ENCODE data around the gene OPRM1. TPM values are rescaled to one million over a fixed set of nuclear protein-coding genes. Genes with fewer than 3 reads are reported as not detected.

The OPRM1 gene
- total RNA-seq, 2 donors from 2014 or later = 3.1 TPM; not detected in 1

- DNase-seq (no peak), ATAC-seq (no peak)
- Histone ChIP-seq H3K27me3 (no peaks in the 10 kb centered on the region), H3K36me3 (replicated peaks in 1 of 2; ENCODE audit: insufficient read depth in 1 of 2, low read depth in 2 of 2) (no peaks in the 10 kb centered on the region), H3K4me3 (no peak overlapping the region), H3K27ac (no peak overlapping the region), H3K4me1 (no peaks in the 10 kb centered on the region), H3K9me3 (no peaks in the 10 kb centered on the region)
- 82 to 85% methylated on average over 2 of the region's 2 CpGs for WGBS, 2 donors
- intact Hi-C loops (cut with DNase I) = no loop called here
- TF ChIP-seq CTCF (IDR thresholded peaks at IDR 0.05) (no peak), POLR2A (IDR thresholded peaks at IDR 0.05) (no peak)
Measured at GRCh38 chr6:154106251-154106650, 67.2 kb downstream of the OPRM1 start.

- no peaks in the 10 kb centered on the region for H3K36me3 ChIP-seq (replicated peaks in 1 of 2; ENCODE audit: insufficient read depth in 1 of 2, low read depth in 2 of 2)
- intact Hi-C loops (cut with DNase I) = no loop called here
- H3K9me3 ChIP-seq = no peaks in the 10 kb centered on the region
- TF ChIP-seq POLR2A (IDR thresholded peaks at IDR 0.05) = no peak
- TF ChIP-seq CTCF (IDR thresholded peaks at IDR 0.05) = no peak
- DNase-seq = no peak
- 53 to 89% methylated on average over 1 of the region's 1 CpG for WGBS, 2 donors
- H3K4me1 ChIP-seq = no peaks in the 10 kb centered on the region
- H3K27me3 ChIP-seq = no peaks in the 10 kb centered on the region
- ATAC-seq = no peak
- H3K27ac ChIP-seq = no peak overlapping the region
- H3K4me3 ChIP-seq = no peak overlapping the region
Measured at GRCh38 chr6:154111025-154111424, 72.0 kb downstream of the OPRM1 start.

GRCh38 chr6:154112181-154112809 is 73.3 kb downstream of the OPRM1 start:
- intact Hi-C loops (cut with DNase I) = no loop called here
- ATAC-seq (no peak), DNase-seq (no peak)
- Histone ChIP-seq H3K4me1 (no peaks in the 10 kb centered on the region), H3K36me3 (replicated peaks in 1 of 2; ENCODE audit: insufficient read depth in 1 of 2, low read depth in 2 of 2) (no peaks in the 10 kb centered on the region), H3K27me3 (no peaks in the 10 kb centered on the region), H3K9me3 (no peaks in the 10 kb centered on the region), H3K27ac (no peak overlapping the region), H3K4me3 (no peak overlapping the region)
- 71 to 72% methylated on average over 2 of the region's 2 CpGs for WGBS, 2 donors
- TF ChIP-seq POLR2A (IDR thresholded peaks at IDR 0.05) (no peak), CTCF (IDR thresholded peaks at IDR 0.05) (no peak)

- H3K36me3 ChIP-seq (replicated peaks in 1 of 2; ENCODE audit: insufficient read depth in 1 of 2, low read depth in 2 of 2) = no peaks in the 10 kb centered on the region
- no peaks in the 10 kb centered on the region for H3K27me3 ChIP-seq
- 76 to 78% methylated on average over 3 of the region's 3 CpGs for WGBS, 2 donors
- ATAC-seq (no peak), DNase-seq (no peak)
- no peaks in the 10 kb centered on the region for H3K4me1 ChIP-seq
- intact Hi-C loops (cut with DNase I) = no loop called here
- no peak overlapping the region for H3K27ac ChIP-seq
- H3K9me3 ChIP-seq = no peaks in the 10 kb centered on the region
- TF ChIP-seq POLR2A (IDR thresholded peaks at IDR 0.05) (no peak), CTCF (IDR thresholded peaks at IDR 0.05) (no peak)
- H3K4me3 ChIP-seq = no peak overlapping the region
Measured at GRCh38 chr6:154113392-154113791, 74.4 kb downstream of the OPRM1 start.

GRCh38 chr6:154117485-154117884 is 78.4 kb downstream of the OPRM1 start:
- intact Hi-C loops (cut with DNase I) = no loop called here
- ATAC-seq = no peak
- WGBS, 2 donors = 63 to 69% methylated on average over 4 of the region's 4 CpGs

More at GRCh38 chr6:154117485-154117884, 78.4 kb downstream of the OPRM1 start:
- no peaks in the 10 kb centered on the region for H3K4me1 ChIP-seq
- DNase-seq = no peak
- no peaks in the 10 kb centered on the region for H3K27me3 ChIP-seq
- no peaks in the 10 kb centered on the region for H3K9me3 ChIP-seq
- H3K4me3 ChIP-seq = no peak overlapping the region
- H3K36me3 ChIP-seq (replicated peaks in 1 of 2; ENCODE audit: insufficient read depth in 1 of 2, low read depth in 2 of 2) = no peaks in the 10 kb centered on the region
- H3K27ac ChIP-seq = no peak overlapping the region
- TF ChIP-seq CTCF (IDR thresholded peaks at IDR 0.05) (no peak), POLR2A (IDR thresholded peaks at IDR 0.05) (no peak)

Data from body of pancreas (tissue), 4 donors.